ENCODE results near the gene RTN4R. TPM values are rescaled to one million over a fixed set of nuclear protein-coding genes. Genes with fewer than 3 reads are reported as not detected.

RTN4R gene
- total and polyA plus RNA-seq, 2 of the 13 experiments (the other 11 are each of a cell fraction or from before 2014, with no cell fraction given) = 0.22 to 0.77 TPM

- Histone ChIP-seq H2AFZ (ENCODE audit: low read length) (no peak overlapping the region), H3K4me2 (ENCODE audit: low read depth, low read length) (no peak overlapping the region), H3K9me3 (ENCODE audit: low read length) (no peaks in the 10 kb centered on the region), H3K4me3 (replicated peaks in 1 of 3; ENCODE audit: insufficient read depth in 1 of 3, low read depth in 2 of 3, low read length in 3 of 3) (no peak overlapping the region), H3K27me3 (ENCODE audit: control insufficient read depth in 1 of 2, insufficient read depth in 2 of 2, low read length in 2 of 2) (peaks cover 14 to 34% of the 10 kb centered on the region in 2 experiments; a peak in 4 of 5 replicates), H4K20me1 (ENCODE audit: insufficient read depth, low read length) (no peaks in the 10 kb centered on the region), H3K36me3 (replicated peaks in 1 of 2; ENCODE audit: control insufficient read depth in 1 of 2, insufficient read depth in 2 of 2, low read length in 2 of 2) (no peaks in the 10 kb centered on the region), H3K4me1 (ENCODE audit: insufficient read depth, low read length) (0 out of 2 replicates have a peak, but pooled peaks cover 10% of the 10 kb centered on the region), H3K9ac (ENCODE audit: insufficient read depth, low read depth, low read length) (no peak overlapping the region), H3K27ac (ENCODE audit: extremely low read length, insufficient read depth, low read length) (no peak overlapping the region), H3K79me2 (ENCODE audit: insufficient read depth, low read length) (no peaks in the 10 kb centered on the region)
- ChIA-PET CTCF (ENCODE audit: low intra/inter-chr PET ratio, low total read pairs) (no interaction called here), POLR2A (no interaction called here)
- 20% methylated on average over 1 of the region's 3 CpGs for WGBS (ENCODE audit: low lambda C conversion rate)
- in situ Hi-C loops (cut with HindIII; ENCODE audit: extremely low pct_ligation_motif_present, low pct_unique_long_range_greater_than_20kb) (no loop called here), intact Hi-C loops (cut with micrococcal nuclease; ENCODE audit: unreplicated experiment) (no loop called here)
- no TSS peak for BruUV-seq (replicated peaks)
- no peak for TF ChIP-seq FOSL2 (CRISPR knock-in tag; IDR thresholded peaks at IDR 0.05)
- TF ChIP-seq FOXO4 (CRISPR knock-in tag; conservative IDR thresholded peaks at IDR 0.05) = no peak
- no peak for TF ChIP-seq RELA (CRISPR knock-in tag; IDR thresholded peaks at IDR 0.05)
- TF ChIP-seq, protein P1, sequence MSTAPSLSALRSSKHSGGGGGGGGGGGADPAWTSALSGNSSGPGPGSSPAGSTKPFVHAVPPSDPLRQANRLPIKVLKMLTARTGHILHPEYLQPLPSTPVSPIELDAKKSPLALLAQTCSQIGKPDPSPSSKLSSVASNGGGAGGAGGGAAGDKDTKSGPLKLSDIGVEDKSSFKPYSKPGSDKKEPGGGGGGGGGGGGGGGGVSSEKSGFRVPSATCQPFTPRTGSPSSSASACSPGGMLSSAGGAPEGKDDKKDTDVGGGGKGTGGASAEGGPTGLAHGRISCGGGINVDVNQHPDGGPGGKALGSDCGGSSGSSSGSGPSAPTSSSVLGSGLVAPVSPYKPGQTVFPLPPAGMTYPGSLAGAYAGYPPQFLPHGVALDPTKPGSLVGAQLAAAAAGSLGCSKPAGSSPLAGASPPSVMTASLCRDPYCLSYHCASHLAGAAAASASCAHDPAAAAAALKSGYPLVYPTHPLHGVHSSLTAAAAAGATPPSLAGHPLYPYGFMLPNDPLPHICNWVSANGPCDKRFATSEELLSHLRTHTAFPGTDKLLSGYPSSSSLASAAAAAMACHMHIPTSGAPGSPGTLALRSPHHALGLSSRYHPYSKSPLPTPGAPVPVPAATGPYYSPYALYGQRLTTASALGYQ (CRISPR knock-in tag; IDR thresholded peaks at IDR 0.05) = no peak
- no peak for TF ChIP-seq ZNF556 (CRISPR knock-in tag; IDR thresholded peaks at IDR 0.05; ENCODE audit: borderline replicate concordance)
- TF ChIP-seq ZNF180 (CRISPR knock-in tag; IDR thresholded peaks at IDR 0.05; ENCODE audit: borderline replicate concordance, low read depth) = no peak
- no peak for TF ChIP-seq TFAP4 (IDR thresholded peaks at IDR 0.05; ENCODE audit: borderline replicate concordance, low read depth)
- TF ChIP-seq, protein P2, sequence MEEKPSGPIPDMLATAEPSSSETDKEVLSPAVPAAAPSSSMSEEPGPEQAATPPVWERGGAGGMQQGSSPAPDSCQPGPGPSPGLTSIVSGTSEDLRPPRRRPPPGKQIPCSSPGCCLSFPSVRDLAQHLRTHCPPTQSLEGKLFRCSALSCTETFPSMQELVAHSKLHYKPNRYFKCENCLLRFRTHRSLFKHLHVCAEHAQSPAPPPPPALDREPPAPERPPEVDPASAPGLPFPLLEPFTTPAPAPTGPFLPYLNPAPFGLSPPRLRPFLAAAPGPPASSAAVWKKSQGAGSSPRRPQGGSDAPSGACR (CRISPR knock-in tag; IDR thresholded peaks at IDR 0.05) = no peak
- no peak for TF ChIP-seq JUND (CRISPR knock-in tag; IDR thresholded peaks at IDR 0.05)
- no peak for TF ChIP-seq KAT8 (CRISPR knock-in tag; IDR thresholded peaks at IDR 0.05)
- no peak for TF ChIP-seq ESRRA (CRISPR knock-in tag; IDR thresholded peaks at IDR 0.05; ENCODE audit: low read depth)
- ATAC-seq (no peak), DNase-seq (ENCODE audit: low spot score) (no peak), FAIRE-seq (no peak)
These were observed 43.9 kb downstream of the RTN4R start for GRCh38 chr22:20224256-20224626.

Measured in HepG2 (cell line).